H1 (cell line): ENCODE results near the gene TRMT61A. TPM values are rescaled to one million over a fixed set of nuclear protein-coding genes. Genes with fewer than 3 reads are reported as not detected.

Experiments
- CTCF ChIA-PET: fragments of 300-600 bp; sonication (Branson Sonifier 250); formaldehyde crosslinking; loops from one replicate; lab custom pipeline; 2021; ENCODE audit not compliant: partially characterized antibody; lab: Charles Lee
- POLR2A ChIA-PET: fragments of 300-600 bp; sonication (Branson Sonifier 250); formaldehyde crosslinking; loops from one replicate; lab custom pipeline; 2021; ENCODE audit warnings: inconsistent platforms; ENCODE audit not compliant: partially characterized antibody; lab: Charles Lee
- DNase-seq, 2 experiments: peaks; one replicate each; pipeline versions ENCODE4 v3.0.0 to v3.0.0-alpha.2; 2010 to 2022; ENCODE audit warnings: low spot score in 2 of 2, low read depth in 1 of 2, mixed read lengths in 1 of 2
- FAIRE-seq: peaks from 2 replicates; lab custom pipeline; 2011; peaks lifted over from hg19 to GRCh38; lab: Jason Lieb, UNC
- H2AFZ ChIP-seq: 2 replicates; pipeline ENCODE4 v1.8.1; 2012; ENCODE audit warnings: low read length, inconsistent platforms
- H2AK5ac ChIP-seq: 2 replicates; pipeline ENCODE4 v1.6.1; 2013; ENCODE audit warnings: low read depth, low read length
- H2BK120ac ChIP-seq: replicated peaks from 2 replicates; pipeline ENCODE3; 2013; ENCODE audit warnings: low read depth, low read length, inconsistent platforms
- H2BK12ac ChIP-seq: 2 replicates; pipeline ENCODE4 v1.6.1; 2013; ENCODE audit warnings: low read depth, low read length
- H2BK15ac ChIP-seq: 2 replicates; pipeline ENCODE4 v1.6.1; 2013; ENCODE audit warnings: low read length
- H2BK20ac ChIP-seq: 2 replicates; pipeline ENCODE4 v1.6.1; 2013; ENCODE audit warnings: low read length
- H2BK5ac ChIP-seq: 2 replicates; pipeline ENCODE4 v1.6.1; 2013; ENCODE audit warnings: low read depth, low read length
- H3K14ac ChIP-seq: 2 replicates; pipeline ENCODE4 v1.6.1; 2013; ENCODE audit warnings: inconsistent platforms; ENCODE audit not compliant: insufficient read length
- H3K18ac ChIP-seq: 2 replicates; pipeline ENCODE4 v1.6.1; 2013; ENCODE audit warnings: low read length; ENCODE audit errors: extremely low read depth
- H3K23ac ChIP-seq: 2 replicates; pipeline ENCODE4 v1.6.1; 2013; ENCODE audit warnings: inconsistent platforms; ENCODE audit not compliant: insufficient read length
- H3K23me2 ChIP-seq: 2 replicates; pipeline ENCODE4 v1.6.1; 2013; ENCODE audit warnings: low read depth, low read length
- H3K27ac ChIP-seq: 2 replicates; pipeline ENCODE4 v1.6.1; 2011; ENCODE audit warnings: low read depth, low read length, inconsistent platforms
- H3K27me3 ChIP-seq, 4 experiments: replicated peaks in 1 of 4; 1 replicate in 1 of 4; 2 replicates in 3 of 4; pipeline versions ENCODE4 v1.6.1 to v1.8.1; 2011 to 2013; ENCODE audit warnings: low read length in 3 of 4, mild to moderate bottlenecking in 3 of 4, inconsistent platforms in 2 of 4, mixed read lengths in 2 of 4, moderate library complexity in 1 of 4; ENCODE audit not compliant: control insufficient read depth in 3 of 4, insufficient read depth in 3 of 4; ENCODE audit errors: extremely low read depth in 1 of 4
- H3K36me3 ChIP-seq, 4 experiments: 2 replicates each; pipeline versions ENCODE4 v1.6.1 to v1.8.1; 2011 to 2013; ENCODE audit warnings: mild to moderate bottlenecking in 4 of 4, low read length in 3 of 4, moderate library complexity in 2 of 4, control low read depth in 1 of 4, inconsistent platforms in 1 of 4; ENCODE audit not compliant: insufficient read depth in 4 of 4, control insufficient read depth in 2 of 4
- H3K4ac ChIP-seq: replicated peaks from 2 replicates; pipeline ENCODE3; 2013; ENCODE audit warnings: low read length, low read depth, mixed read lengths, inconsistent platforms; ENCODE audit not compliant: insufficient read length
- H3K4me1 ChIP-seq, 4 experiments: replicated peaks in 1 of 4; 1 replicate in 1 of 4; 2 replicates in 3 of 4; pipeline versions ENCODE4 v1.6.1 to v1.8.1; 2011 to 2013; ENCODE audit warnings: low read length in 3 of 4, inconsistent platforms in 2 of 4, mixed read lengths in 1 of 4; ENCODE audit not compliant: insufficient read depth in 4 of 4, control insufficient read depth in 3 of 4
- H3K4me2 ChIP-seq, 2 experiments: 2 replicates each; pipeline versions ENCODE4 v1.6.1 to v1.8.1; 2011 to 2013; ENCODE audit warnings: low read depth in 2 of 2, low read length in 2 of 2, control low read depth in 1 of 2, inconsistent platforms in 1 of 2, mild to moderate bottlenecking in 1 of 2; ENCODE audit not compliant: insufficient read depth in 1 of 2
- H3K4me3 ChIP-seq, 4 experiments: fragments of 200-600, 300-600 bp in 1 of 4; sonication (generic), shearing (Covaris generic), sonication (Bioruptor Twin) in 1 of 4; 2 replicates each; pipeline versions ENCODE4 v1.5.1 to v1.8.1; 2011 to 2016; ENCODE audit warnings: low read length in 4 of 4, low read depth in 3 of 4, control low read depth in 2 of 4, inconsistent platforms in 2 of 4, mild to moderate bottlenecking in 2 of 4, mixed read lengths in 1 of 4, moderate library complexity in 1 of 4; ENCODE audit not compliant: insufficient read depth in 2 of 4; ENCODE audit errors: extremely low read depth in 1 of 4
- H3K56ac ChIP-seq: replicated peaks from 2 replicates; pipeline ENCODE3; 2013; ENCODE audit warnings: low read depth, mild to moderate bottlenecking, mixed read lengths, low read length, inconsistent platforms; ENCODE audit not compliant: insufficient read length
- H3K79me1 ChIP-seq: 2 replicates; pipeline ENCODE4 v1.6.1; 2013; ENCODE audit warnings: low read depth, low read length, control low read depth
- H3K79me2 ChIP-seq, 2 experiments: 2 replicates each; pipeline versions ENCODE4 v1.6.1 to v1.8.1; 2012 to 2013; ENCODE audit warnings: low read length in 2 of 2, mild to moderate bottlenecking in 2 of 2, inconsistent platforms in 1 of 2; ENCODE audit not compliant: insufficient read depth in 2 of 2, control insufficient read depth in 1 of 2
- H3K9ac ChIP-seq, 4 experiments: replicated peaks in 1 of 4; 1 replicate in 1 of 4; 2 replicates in 3 of 4; pipeline versions ENCODE4 v1.6.1 to v1.8.1; 2011 to 2013; ENCODE audit warnings: low read depth in 3 of 4, low read length in 3 of 4, control low read depth in 2 of 4, mild to moderate bottlenecking in 2 of 4, moderate library complexity in 2 of 4, inconsistent platforms in 1 of 4; ENCODE audit errors: extremely low read depth in 1 of 4
- H3K9me3 ChIP-seq, 2 experiments: 2 replicates each; pipeline versions ENCODE4 v1.6.1 to v1.8.1; 2012 to 2013; ENCODE audit warnings: mild to moderate bottlenecking in 2 of 2, moderate library complexity in 2 of 2, control low read depth in 1 of 2, inconsistent platforms in 1 of 2, low read depth in 1 of 2, low read length in 1 of 2, mixed read lengths in 1 of 2; ENCODE audit not compliant: insufficient read depth in 2 of 2
- H4K20me1 ChIP-seq, 2 experiments: replicated peaks in 1 of 2; 2 replicates each; pipeline versions ENCODE3 to v1.8.1; 2011 to 2013; ENCODE audit warnings: inconsistent platforms in 2 of 2, low read length in 2 of 2, mild to moderate bottlenecking in 1 of 2; ENCODE audit not compliant: insufficient read depth in 2 of 2, control insufficient read depth in 1 of 2
- H4K5ac ChIP-seq: 2 replicates; pipeline ENCODE4 v1.6.1; 2013; ENCODE audit warnings: low read length, low read depth, mixed read lengths, inconsistent platforms; ENCODE audit not compliant: insufficient read length
- H4K8ac ChIP-seq: 2 replicates; pipeline ENCODE4 v1.8.0; 2013; ENCODE audit warnings: mild to moderate bottlenecking, moderate library complexity, low read length, inconsistent platforms; ENCODE audit not compliant: insufficient read depth; ENCODE audit errors: extremely low read depth
- H4K91ac ChIP-seq: replicated peaks from 2 replicates; pipeline ENCODE3; 2013; ENCODE audit warnings: low read length, mixed read lengths, inconsistent platforms; ENCODE audit not compliant: insufficient read length
- CHD1 ChIP-seq: IDR thresholded peaks from 2 replicates; pipeline ENCODE4 v1.6.1; 2012; ENCODE audit warnings: low read depth, low read length, improper control_type of control experiment
- CHD2 ChIP-seq: IDR thresholded peaks from 2 replicates; pipeline ENCODE4 v1.6.1; 2012; ENCODE audit warnings: low read length, improper control_type of control experiment
- JUND ChIP-seq: IDR thresholded peaks from 2 replicates; pipeline ENCODE4 v1.6.1; 2011; ENCODE audit warnings: mild to moderate bottlenecking, improper control_type of control experiment, low read length
- SAP30 ChIP-seq: fragments of 300-600 bp; sonication (generic); IDR thresholded peaks from 2 replicates; pipeline ENCODE4 v1.7.1; 2012; ENCODE audit warnings: low read length, moderate library complexity, mild to moderate bottlenecking, inconsistent platforms; ENCODE audit not compliant: insufficient read depth, insufficient replicate concordance
- SP1 ChIP-seq: IDR thresholded peaks from 2 replicates; pipeline ENCODE4 v1.6.1; 2011; ENCODE audit warnings: low read depth, low read length
- SRF ChIP-seq: IDR thresholded peaks from 2 replicates; pipeline ENCODE4 v1.6.1; 2011; ENCODE audit warnings: mild to moderate bottlenecking, low read depth, low read length, moderate library complexity
- WGBS, 2 experiments: shearing (Covaris generic) in 1 of 2; methylation state at CpG; one replicate each; pipeline versions ENCODE4 v1.1.6 to v1.1.7; 2013 to 2015; ENCODE audit warnings: low lambda C conversion rate in 2 of 2, mixed read lengths in 2 of 2, inconsistent platforms in 1 of 2, low coverage in 1 of 2, missing lambda C conversion rate in 1 of 2; ENCODE audit not compliant: insufficient replicate concordance in 2 of 2, insufficient coverage in 1 of 2, insufficient read length in 1 of 2; ENCODE audit errors: extremely low coverage in 1 of 2, missing lambda C conversion rate in 1 of 2; 5-methylcytosine and 5-hydroxymethylcytosine counted together
- polyA plus RNA-seq, 7 experiments: library from polyadenylated mRNA; depleted of rRNA in 3 of 7; stranded (reverse) in 5 of 7; unstranded in 2 of 7; fragments of >200 nt in 5 of 7; fragments of 200-250 nt in 2 of 7; gene quantifications; 1 replicate in 5 of 7; 2 replicates in 1 of 7; 4 replicates in 1 of 7; pipeline versions ENCODE4 v1.2.1 to v1.2.3, GENCODE V29; 2011 to 2013; ENCODE audit warnings: missing spikeins in 2 of 7, mixed read lengths in 2 of 7
- total RNA-seq: library from RNA; stranded (reverse); fragmentation: NEBNext Ultra II Directional; extraction: Animal tissue kit (Norgen Biotek cat#: 25700); gene quantifications from 2 replicates; pipeline ENCODE4 v1.2.1, GENCODE V29; 2021
- TF ChIP-seq, protein P1 (sequence below): IDR thresholded peaks from 2 replicates; pipeline ENCODE4 v1.6.1; 2011; ENCODE audit warnings: low read depth, mild to moderate bottlenecking, low read length; ENCODE audit not compliant: insufficient read depth

The TRMT61A gene
- total and polyA plus RNA-seq, 2 of the 8 experiments (the other 6 are each of a cell fraction or from before 2014, with no cell fraction given), result 15.8 to 19.0 TPM

DNA sequence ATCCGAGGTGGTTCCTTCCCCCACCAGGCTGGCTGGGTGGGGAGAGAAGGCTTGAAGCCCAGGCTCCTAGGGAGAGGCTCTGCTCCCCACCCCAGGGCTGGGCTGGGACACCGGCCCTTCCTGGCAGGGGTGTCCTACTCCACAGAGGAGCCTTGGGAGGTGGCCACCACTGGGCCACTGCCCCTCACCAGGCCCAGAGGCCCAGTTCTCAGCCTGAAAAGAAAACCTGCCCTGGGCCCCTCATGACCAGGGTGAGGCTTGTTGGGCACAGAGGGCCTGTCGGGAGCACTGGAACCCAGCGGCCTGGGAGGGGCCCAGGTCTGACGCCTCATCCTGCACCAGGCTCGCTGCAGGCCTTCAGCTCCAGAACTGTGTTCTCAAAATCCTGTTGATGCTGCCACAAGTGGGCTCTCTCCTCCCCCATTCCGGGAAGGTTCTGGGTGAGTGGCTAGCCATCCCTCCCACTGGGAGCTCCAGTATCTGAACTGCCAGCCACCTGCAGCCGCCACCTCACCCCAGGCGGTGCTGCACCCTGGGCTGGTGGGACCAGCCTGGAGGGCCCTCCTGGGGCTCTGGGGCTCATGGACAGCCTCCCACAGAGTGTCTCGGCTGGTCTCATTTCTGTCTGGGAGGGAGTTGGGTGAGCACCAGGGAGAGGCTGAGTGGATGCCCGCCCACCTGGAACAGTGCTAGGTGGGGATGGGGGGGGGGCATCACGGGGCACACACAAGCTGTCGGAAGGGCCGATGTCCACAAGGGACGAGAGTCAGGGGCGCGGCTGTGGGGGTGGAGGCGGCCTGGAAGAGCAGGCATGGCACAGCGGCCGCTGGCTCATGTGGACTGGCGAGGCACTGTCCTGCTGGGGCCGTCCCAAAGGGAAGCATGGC is 21.7 kb downstream of the TRMT61A start:
- Histone ChIP-seq H3K9ac (no peak overlapping the region), H2AFZ (no peak overlapping the region), H3K4me3 (no peak overlapping the region), H2BK12ac (no peak overlapping the region), H3K4me2 (no peak overlapping the region), H4K91ac (no peak overlapping the region), H3K23me2 (no peaks in the 10 kb centered on the region), H3K4ac (no peak overlapping the region), H3K23ac (no peak overlapping the region), H3K4me1 (peaks cover 0 to 3% (median 1%) of the 10 kb centered on the region in 4 experiments; a peak in 4 of 7 replicates), H3K14ac (no peak overlapping the region), H3K27me3 (no peaks in the 10 kb centered on the region), H3K79me1 (no peaks in the 10 kb centered on the region), H2BK15ac (no peak overlapping the region), H3K79me2 (no peaks in the 10 kb centered on the region), H3K56ac (no peak overlapping the region), H3K36me3 (no peaks in the 10 kb centered on the region), H4K5ac (no peak overlapping the region), H2BK120ac (no peak overlapping the region), H4K8ac (no peak overlapping the region), H2BK20ac (no peak overlapping the region), H3K27ac (no peak overlapping the region), H2BK5ac (peak overlapping the region; percentile 66; the same call in 1 of the 2 replicates), H2AK5ac (peak overlapping the region; percentile 90; the same call in 1 of the 2 replicates), H3K9me3 (no peaks in the 10 kb centered on the region), H3K18ac (no peak overlapping the region), H4K20me1 (peaks cover 0 to 4% of the 10 kb centered on the region in 2 experiments)
- no peak for FAIRE-seq
- POLR2A ChIA-PET, result interaction anchor here (1.3 to 29.8 kb wide), 6 partner anchors 8 to 211 kb away, joined by 3 to 844 read pairs (median 18); partner anchors contain the start of genes BAG5, CKB and COA8
- 94% methylated on average over 18 of the region's 22 CpGs; no CpG with 5 or more reads in 1 of the 2 experiments for WGBS, 2 experiments
- TF ChIP-seq SRF (no peak), JUND (no peak), CHD1 (no peak), SAP30 (no peak), CHD2 (no peak), SP1 (no peak)
- TF ChIP-seq, protein P1, sequence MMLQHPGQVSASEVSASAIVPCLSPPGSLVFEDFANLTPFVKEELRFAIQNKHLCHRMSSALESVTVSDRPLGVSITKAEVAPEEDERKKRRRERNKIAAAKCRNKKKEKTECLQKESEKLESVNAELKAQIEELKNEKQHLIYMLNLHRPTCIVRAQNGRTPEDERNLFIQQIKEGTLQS, result no peak
- CTCF ChIA-PET, result interaction anchor here (0.6 to 28.8 kb wide), 7 partner anchors 10 to 607 kb away, joined by 3 to 921 read pairs (median 8); partner anchors contain the start of genes BAG5, CKB and TRMT61A
- DNase-seq, result no peak
